Heart left ventricle (tissue), 16 donors: Measurements from ENCODE around the gene ITSN1. TPM values are rescaled to one million over a fixed set of nuclear protein-coding genes. Genes with fewer than 3 reads are reported as not detected.

Experiments used
- ATAC-seq, 4 donors: fragments of 200-7000 bp; cut with Tn5 transposase; one replicate each; pipeline ENCODE4 v1.9.1; 2020 to 2022; ENCODE audit warnings: moderate library complexity in 4 of 4, mild to moderate bottlenecking in 3 of 4, moderate number of reproducible peaks in 1 of 4
- DNase-seq, 5 donors: peaks; one replicate each; pipeline ENCODE4 v3.0.0-alpha.2; 2020
- H3K27ac ChIP-seq, 12 donors: fragments of 200-600 bp; sonication (generic) in 4 of 12; one replicate each; pipeline versions ENCODE4 v1.5.0 to v1.8.0; 2016 to 2022; ENCODE audit warnings: mild to moderate bottlenecking in 2 of 12
- H3K27me3 ChIP-seq, 9 donors: fragments of 200-600 bp; sonication (generic) in 2 of 9; one replicate each; pipeline versions ENCODE4 v1.5.1 to v1.8.0; 2016 to 2022; ENCODE audit warnings: mild to moderate bottlenecking in 3 of 9
- H3K36me3 ChIP-seq, 9 donors: fragments of 200-600 bp; sonication (generic) in 2 of 9; one replicate each; pipeline versions ENCODE4 v1.5.0 to v1.8.0; 2018 to 2022; ENCODE audit warnings: mild to moderate bottlenecking in 2 of 9
- H3K4me1 ChIP-seq, 12 donors: fragments of 200-600 bp; sonication (generic) in 4 of 12; one replicate each; pipeline versions ENCODE4 v1.5.0 to v1.8.0; 2016 to 2022; ENCODE audit warnings: mild to moderate bottlenecking in 3 of 12
- H3K4me3 ChIP-seq, 12 donors: fragments of 200-600 bp; sonication (generic) in 4 of 12; one replicate each; pipeline versions ENCODE4 v1.5.0 to v1.8.0; 2017 to 2022; ENCODE audit warnings: mild to moderate bottlenecking in 9 of 12, moderate library complexity in 4 of 12
- H3K9me3 ChIP-seq, 12 donors: fragments of 200-600 bp; sonication (generic) in 4 of 12; one replicate each; pipeline versions ENCODE4 v1.5.0 to v1.8.0; 2016 to 2022; ENCODE audit warnings: mild to moderate bottlenecking in 1 of 12
- CTCF ChIP-seq, 12 donors: fragments of 200-600 bp; sonication (generic) in 4 of 12; IDR thresholded peaks; one replicate each; pipeline versions ENCODE4 v1.5.0 to v1.8.0; 2018 to 2022; ENCODE audit warnings: antibody characterized with exemption in 12 of 12, mild to moderate bottlenecking in 5 of 12
- POLR2A ChIP-seq, 2 donors: fragments of 450-650 bp; IDR thresholded peaks; one replicate each; pipeline ENCODE4 v1.6.1; 2017; ENCODE audit warnings: antibody characterized with exemption in 2 of 2, mild to moderate bottlenecking in 2 of 2, moderate library complexity in 2 of 2
- WGBS, 4 donors: extraction: QIAGEN DNeasy Blood & Tissue Kit in 2 of 4; methylation state at CpG; one replicate each; pipeline versions ENCODE4 v1.1.5 to v1.1.7; 2013 to 2018; 5-methylcytosine and 5-hydroxymethylcytosine counted together
- intact Hi-C, 10 donors: fragments of 100-400 bp; cut with DNase I; formaldehyde crosslinking; loops; one replicate each; pipeline versions ENCODE4 v1.11.1 to v1.14.2; 2022
- polyA plus RNA-seq, 2 donors: library from polyadenylated mRNA; stranded (reverse); fragments of 200-250 nt; gene quantifications; one replicate each; pipeline ENCODE4 v1.2.3, GENCODE V29; 2013
- total RNA-seq, 9 donors: library from RNA; depleted of rRNA in 2 of 9; stranded (reverse); fragments of >200 nt in 2 of 9; fragmentation: NEBNext Ultra II Directional in 3 of 9; extraction: Animal tissue kit (Norgen Biotek cat#: 25700) in 3 of 9; gene quantifications; one replicate each; pipeline versions ENCODE4 v1.1.0 to v1.2.4, GENCODE V29; 2016 to 2023
- donor health status: ischemic (EF 13 %, LVEDD 7.1; RV severe dilation, severe dysfunction).
- donor health status: healthy with polysubstance abuse.
- donor health status: DM: no; HTN: yes; CAD: no.
- donor health status: DM: no; HTN: no; CAD: no.
- donor health status: ischemic (EF 25% LVEDD 6.9; RV normal size, moderate dysfunction).
- donor health status: ischemic (EF 25% LVEDD 5.7; RV mildly dilated, moderate dysfunction).
- donor health status: healthy.
- donor health status: DM: yes; HTN: yes; CAD: no.
- donor health status: ischemic (EF 35%, LVEDD 5.7; RV mildly dilated, moderate dysfunction).
- donor health status: nonischemic (EF 11% LVEDD 7.7; RV severe dilation, severe dysfunction).
- donor health status: DM: yes; HTN: yes; CAD: no.
- donor health status: PGD.
- donor health status: ischemic (EF 29% LVEDD 5.4; RV normal size, mild dysfunction).
- donor health status: nonischemic (EF 23%, LVEDD 6.1; RV moderate dilation, normal function).

ITSN1 gene
- total and polyA plus RNA-seq, 11 donors, result 17.2 to 51.5 (median 34.0) TPM

- intact Hi-C loops, result no loop called here
- TF ChIP-seq POLR2A (IDR thresholded peaks at IDR 0.05) (no peak), CTCF (IDR thresholded peaks at IDR 0.05) (no peak)
Observed at GRCh38 chr21:33734818-33735217, 92.5 kb downstream of the ITSN1 start.

DNA sequence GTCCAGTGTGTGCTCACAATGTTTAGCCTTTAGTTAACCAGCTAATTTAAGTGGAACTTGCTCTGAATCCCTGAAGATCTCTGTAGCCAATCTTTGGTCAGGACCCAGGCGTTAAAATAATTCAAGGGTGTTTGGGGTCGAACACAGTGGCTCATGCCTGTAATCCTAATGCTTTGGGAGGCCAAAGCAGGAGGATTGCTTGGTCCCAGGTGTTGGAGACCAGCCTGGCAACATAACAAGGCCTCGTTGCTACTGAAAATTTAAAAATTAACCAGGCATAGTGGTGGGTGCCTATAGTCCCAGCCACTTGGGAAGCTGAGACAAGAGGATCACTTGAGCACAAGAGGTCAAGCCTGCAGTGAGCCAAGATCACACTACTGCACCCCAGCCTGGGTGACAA, 94.3 kb downstream of the ITSN1 start:
- Histone ChIP-seq H3K27me3 (no peaks in the 10 kb centered on the region), H3K4me1 (peaks cover 0 to 13% (median 0%) of the 10 kb centered on the region in 12 donors), H3K9me3 (no peaks in the 10 kb centered on the region), H3K36me3 (peaks cover 0 to 33% (median 13%) of the 10 kb centered on the region in 9 donors), H3K27ac (no peak overlapping the region), H3K4me3 (no peak overlapping the region)
- TF ChIP-seq CTCF (IDR thresholded peaks at IDR 0.05), result no peak
- no peak for TF ChIP-seq POLR2A (IDR thresholded peaks at IDR 0.05)
- 76 to 81% (median 77%) methylated on average over 3 of the region's 3 CpGs for whole genome bisulfite sequencing, 4 donors
- ATAC-seq (no peak), DNase-seq (no peak)
- intact Hi-C loops, result no loop called here

More at GRCh38 chr21:33734818-33735217, 92.5 kb downstream of the ITSN1 start:
- peaks cover 0 to 11% (median 0%) of the 10 kb centered on the region in 12 donors for H3K4me1 ChIP-seq
- ATAC-seq (no peak), DNase-seq (no peak)
- WGBS, 4 donors, result 66 to 79% (median 74%) methylated on average over 2 of the region's 2 CpGs
- no peaks in the 10 kb centered on the region for H3K9me3 ChIP-seq
- no peak overlapping the region for H3K27ac ChIP-seq
- peaks cover 0 to 33% (median 13%) of the 10 kb centered on the region in 9 donors for H3K36me3 ChIP-seq
- H3K4me3 ChIP-seq, result no peak overlapping the region
- no peaks in the 10 kb centered on the region for H3K27me3 ChIP-seq

DNA sequence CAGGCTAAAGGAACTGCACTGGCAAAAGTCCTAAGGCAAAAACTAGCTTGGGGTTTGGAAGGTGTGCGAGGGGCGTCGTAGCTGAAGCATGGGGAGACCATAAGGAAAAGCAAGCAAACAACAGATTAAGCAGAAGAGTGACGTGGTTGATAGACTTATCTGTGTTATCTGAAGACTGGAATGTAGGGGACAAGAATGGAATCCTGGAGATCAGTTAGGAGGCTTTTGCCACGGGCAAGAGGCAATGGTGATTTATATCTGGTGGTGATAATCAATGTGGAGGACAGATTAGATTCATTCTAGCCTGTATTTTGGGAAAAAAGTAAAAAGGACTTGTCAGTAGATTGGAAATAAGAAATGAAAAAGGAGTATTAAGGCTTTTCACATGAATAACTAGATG, 97.4 kb downstream of the ITSN1 start:
- no peak for ATAC-seq

GRCh38 chr21:33747420-33747819, 105.1 kb downstream of the ITSN1 start:
- intact Hi-C loops, result no loop called here
- peaks cover 0 to 17% (median 9%) of the 10 kb centered on the region in 12 donors for H3K9me3 ChIP-seq
- peaks cover 0 to 7% (median 0%) of the 10 kb centered on the region in 9 donors for H3K36me3 ChIP-seq
- DNase-seq (no peak), ATAC-seq (no peak)
- no peaks in the 10 kb centered on the region for H3K27me3 ChIP-seq
- H3K27ac ChIP-seq, result no peak overlapping the region
- 93 to 98% (median 98%) methylated on average over 2 of the region's 2 CpGs for whole genome bisulfite sequencing, 4 donors
- peaks cover 0 to 22% (median 15%) of the 10 kb centered on the region in 12 donors for H3K4me1 ChIP-seq
- TF ChIP-seq POLR2A (IDR thresholded peaks at IDR 0.05) (no peak), CTCF (IDR thresholded peaks at IDR 0.05) (no peak)
- no peak overlapping the region for H3K4me3 ChIP-seq

More for the DNA sequence above, 97.4 kb downstream of the ITSN1 start:
- intact Hi-C loops, result no loop called here
- TF ChIP-seq POLR2A (IDR thresholded peaks at IDR 0.05) (no peak), CTCF (IDR thresholded peaks at IDR 0.05) (no peak)
- Histone ChIP-seq H3K27ac (no peak overlapping the region), H3K4me3 (no peak overlapping the region), H3K9me3 (no peaks in the 10 kb centered on the region), H3K36me3 (peaks cover 0 to 33% (median 13%) of the 10 kb centered on the region in 9 donors), H3K4me1 (peaks cover 0 to 13% (median 0%) of the 10 kb centered on the region in 12 donors), H3K27me3 (no peaks in the 10 kb centered on the region)
- 74 to 79% (median 78%) methylated on average over 5 of the region's 5 CpGs for WGBS, 4 donors
- DNase-seq, result no peak
